HG02588 (cell line): ENCODE measurements around the gene TWNK.

Source experiments
- ATAC-seq: cut with Tn5 transposase; IDR thresholded peaks from one replicate; pipeline ENCODE4 v1.9.1; 2021; ENCODE audit warnings: mild to moderate bottlenecking, moderate library complexity; ENCODE audit not compliant: unreplicated experiment

TWNK gene

DNA sequence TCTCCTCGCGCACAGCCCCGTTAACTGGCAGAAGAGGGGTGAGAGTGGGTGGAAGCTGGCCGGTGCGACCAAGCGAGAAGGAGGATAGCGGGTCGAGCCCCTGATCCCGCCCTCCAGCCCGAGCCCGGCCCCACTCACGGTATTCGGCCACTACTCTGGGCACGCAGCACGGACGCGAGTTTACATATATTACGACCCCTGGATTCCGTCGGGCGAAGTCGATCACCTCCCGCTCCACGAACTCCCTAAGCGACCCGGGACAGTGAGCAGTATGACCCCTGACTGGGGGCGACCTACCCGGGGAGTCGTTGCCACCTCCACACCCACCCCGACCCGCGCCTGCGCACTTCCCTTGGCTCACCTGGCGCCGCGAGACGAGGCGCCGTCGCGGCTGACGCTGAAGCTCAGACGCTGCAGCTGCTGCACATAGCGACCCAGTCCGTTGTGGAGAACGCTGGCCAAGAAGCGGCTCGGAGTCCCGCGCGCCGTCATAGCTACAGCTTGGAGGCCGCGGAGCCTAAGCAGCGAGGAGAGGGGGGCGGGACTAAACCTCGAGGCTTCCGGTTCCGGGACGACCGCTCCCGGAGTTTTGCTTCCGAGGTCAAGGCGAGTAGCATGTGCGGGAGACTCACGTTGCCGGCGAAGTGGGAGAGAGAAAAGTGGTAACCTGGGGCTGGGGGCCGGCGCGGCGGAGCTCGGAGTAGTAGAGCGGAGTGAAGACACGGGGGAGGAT, at the start of gene TWNK, which contains the start of gene MRPL43:
Gene TWNK, plus strand, starts transcription at position 592 of the 733 bp plus-strand sequence. CDS start 668 bp downstream, outside the sequence.
Gene MRPL43, minus strand, starts transcription at position 546 of the 733 bp plus-strand sequence. Its CDS starts 54 bp downstream, at position 492.
- peak; percentile 74 for ATAC-seq

DNA sequence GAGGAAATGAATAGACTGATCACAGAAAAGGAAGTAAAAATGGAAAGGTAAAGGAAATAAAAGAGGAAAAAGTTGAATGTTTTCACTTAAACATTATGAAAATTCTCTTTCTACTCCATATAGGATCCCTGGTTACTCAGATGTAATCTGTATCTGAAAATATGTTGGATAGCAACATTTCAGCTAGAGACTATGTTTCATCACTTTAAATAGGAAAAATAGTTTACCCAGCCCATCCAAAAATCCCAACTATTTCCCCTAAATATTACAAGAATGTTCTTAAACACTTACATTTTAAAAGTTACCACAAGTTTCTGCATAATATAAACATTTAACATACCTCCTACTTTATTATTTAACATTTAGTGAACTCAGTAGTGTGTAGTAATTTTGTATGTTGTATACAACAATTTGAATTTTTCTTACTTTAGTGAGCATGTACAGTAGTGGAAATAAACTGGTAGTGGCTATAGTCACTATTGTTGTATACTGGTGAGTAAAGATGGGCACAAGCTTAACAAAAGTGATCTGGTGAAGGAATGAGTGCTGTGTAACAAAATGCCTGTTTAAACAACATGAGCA, 47.5 kb upstream of the TWNK start:
- no peak for ATAC-seq

DNA sequence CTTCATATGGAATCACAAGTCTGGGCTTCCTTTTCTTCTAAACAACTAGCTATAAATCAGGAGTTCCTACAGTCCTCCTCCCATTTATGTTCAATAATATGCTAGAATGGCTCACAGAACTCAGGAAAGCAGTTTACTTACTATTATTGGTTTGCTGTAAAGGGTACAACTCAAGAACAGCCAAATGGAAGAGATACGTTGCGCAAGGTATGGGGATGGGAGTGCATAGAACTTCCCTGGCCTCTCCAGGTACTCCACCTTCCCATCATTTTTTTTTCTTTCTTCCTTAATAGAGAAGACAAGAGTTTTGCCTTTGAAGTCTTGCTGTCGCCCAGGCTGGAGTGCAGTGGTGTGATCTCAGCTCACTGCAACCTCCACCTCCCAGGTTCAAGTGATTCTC, 45.1 kb upstream of the TWNK start:
- ATAC-seq, result no peak

DNA sequence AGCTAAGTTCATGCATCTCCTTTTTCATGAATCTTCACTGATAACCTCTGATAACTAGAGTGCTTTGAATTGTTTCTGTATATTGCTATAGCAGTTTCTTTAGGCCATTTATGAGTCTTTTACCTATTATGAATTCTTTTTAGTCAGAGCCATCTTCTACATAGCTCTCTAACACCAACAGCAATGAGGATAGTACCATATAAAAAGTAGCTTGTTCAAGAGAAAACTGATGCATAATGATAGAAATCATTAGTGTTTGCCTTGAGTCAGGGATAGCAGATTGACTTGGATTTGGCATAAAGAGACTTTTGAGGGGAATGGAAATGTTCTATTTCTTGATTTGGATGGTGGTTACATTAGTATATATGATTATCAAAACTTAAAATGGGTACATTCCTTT, 43.8 kb upstream of the TWNK start:
- no peak for ATAC-seq

DNA sequence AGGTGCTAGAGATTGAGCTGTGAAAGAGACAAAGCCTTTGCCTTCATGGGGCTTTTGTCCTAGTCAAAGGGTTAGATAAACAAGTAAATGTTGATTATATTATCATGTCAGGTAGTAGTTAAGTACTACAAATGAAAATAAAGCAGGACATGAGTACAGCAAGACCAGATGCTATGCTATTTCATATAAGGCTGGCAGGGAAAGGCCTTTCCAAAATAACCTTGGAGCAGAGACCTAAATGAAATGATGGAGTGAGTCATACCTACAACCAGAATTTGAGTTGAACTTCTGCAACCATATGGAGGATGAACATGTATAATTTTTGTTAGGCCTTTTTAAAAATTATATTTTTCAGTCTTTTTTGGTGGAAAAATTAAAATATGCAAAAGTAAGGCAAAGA, 41.6 kb upstream of the TWNK start:
- no peak for ATAC-seq

DNA sequence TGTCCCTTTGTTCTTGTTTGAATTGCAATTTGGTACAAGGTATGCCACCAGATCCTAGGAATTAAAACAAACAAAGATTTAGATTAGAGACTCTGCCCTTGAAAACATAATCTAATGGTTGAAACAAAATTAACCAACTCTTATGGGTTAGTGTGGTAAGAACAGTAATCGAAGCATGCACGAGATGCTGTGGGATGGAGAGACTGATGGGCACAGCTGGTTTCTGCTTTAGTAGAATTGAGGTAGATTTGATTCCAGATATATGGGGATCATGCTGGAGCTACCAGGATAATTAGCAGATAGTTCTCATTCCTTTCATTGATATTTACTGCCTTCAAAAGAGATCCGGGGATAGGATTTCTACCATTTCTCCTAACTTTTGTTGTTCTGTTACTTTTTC, 38.4 kb upstream of the TWNK start:
- ATAC-seq, result no peak

DNA sequence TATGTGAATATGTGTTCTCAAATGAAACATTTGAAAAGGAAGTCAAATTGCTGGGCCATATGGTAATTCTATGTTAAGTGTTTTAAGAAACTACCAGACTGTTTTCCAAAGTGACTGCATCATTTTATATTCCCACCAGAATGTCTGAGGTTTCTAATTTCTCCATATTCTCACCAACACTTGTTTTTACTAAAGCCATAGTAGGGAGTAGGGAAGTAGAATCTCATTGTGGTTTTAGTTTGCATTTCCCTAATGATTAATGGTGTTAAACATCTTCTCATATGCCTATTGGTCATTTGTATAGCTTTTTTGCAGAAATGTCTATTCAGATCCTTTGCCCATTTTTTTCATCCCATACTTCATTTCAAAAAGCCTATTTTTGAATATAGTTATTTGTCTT, 27.1 kb upstream of the TWNK start:
- no peak for ATAC-seq

DNA sequence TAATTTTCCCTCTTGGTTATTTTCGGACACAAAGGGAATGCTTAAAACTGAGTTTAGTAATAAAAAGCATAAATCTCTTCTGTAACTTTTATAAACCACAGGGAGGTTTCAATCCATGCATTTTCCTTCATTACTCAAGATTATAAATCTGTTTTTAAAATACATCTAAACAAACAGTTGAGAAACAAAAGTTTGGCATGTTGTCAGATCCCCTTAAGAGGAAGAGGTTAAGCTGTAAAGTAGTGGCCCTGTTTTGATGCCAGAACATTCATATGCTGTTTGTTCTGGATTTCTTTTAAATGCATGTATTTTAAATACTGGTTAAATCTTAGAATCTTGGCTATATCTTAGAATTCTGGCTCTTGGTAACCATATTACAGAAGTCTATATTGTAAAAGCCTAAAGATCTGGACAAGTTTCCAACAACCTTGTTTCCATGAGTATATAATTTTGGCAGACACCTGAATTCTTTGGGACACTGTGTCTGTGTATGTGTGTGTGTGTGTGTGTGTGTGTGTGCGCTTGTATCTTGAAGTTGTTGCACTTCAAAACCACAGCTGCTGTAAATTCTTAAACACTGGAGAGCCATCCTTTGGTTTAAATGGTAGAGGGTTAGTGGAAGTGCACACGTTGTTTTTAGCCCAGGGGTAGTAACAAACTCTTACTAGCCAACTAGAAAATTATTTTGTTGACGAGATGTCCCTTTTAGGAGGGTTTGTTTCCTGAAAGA, 24.8 kb upstream of the TWNK start:
- no peak for ATAC-seq

DNA sequence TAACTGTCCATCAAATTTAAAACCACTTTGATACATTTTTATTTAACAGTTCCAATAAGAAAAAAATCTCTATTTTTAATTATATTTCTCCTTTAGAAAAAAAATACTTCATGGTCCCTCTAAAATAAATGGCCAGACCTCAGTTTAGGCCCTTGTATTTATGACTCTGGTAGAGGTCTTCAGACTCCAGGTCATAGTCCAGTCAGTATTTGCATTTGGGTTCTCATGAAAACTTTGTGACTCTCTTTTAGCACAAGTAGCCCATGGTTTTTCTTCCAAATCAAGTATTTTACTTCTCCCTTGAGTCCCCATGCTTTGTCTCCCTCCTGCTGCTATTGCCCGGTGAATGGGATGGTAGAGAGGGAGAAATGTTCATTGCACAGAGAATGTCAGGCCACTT, 23.5 kb upstream of the TWNK start:
- ATAC-seq, result no peak

DNA sequence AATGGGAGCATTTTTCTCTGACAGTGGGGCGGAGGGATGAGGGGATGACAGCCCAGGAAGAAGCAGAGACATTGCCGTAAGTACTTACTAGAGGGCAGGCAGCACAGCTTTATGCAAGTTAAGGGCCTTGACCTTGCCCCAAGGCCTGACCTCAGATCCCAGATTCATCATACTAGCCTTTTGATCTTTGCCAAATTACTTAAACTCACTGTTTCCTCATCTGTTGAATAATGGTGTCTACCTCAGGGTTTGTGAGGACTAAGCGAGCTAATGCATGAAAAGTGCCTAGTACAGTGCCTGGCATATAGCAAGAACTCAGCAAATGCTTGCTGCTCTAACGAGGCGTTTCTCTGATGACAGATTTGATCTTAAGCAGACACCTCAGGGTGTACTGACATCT, 21.5 kb upstream of the TWNK start:
- ATAC-seq, result no peak

DNA sequence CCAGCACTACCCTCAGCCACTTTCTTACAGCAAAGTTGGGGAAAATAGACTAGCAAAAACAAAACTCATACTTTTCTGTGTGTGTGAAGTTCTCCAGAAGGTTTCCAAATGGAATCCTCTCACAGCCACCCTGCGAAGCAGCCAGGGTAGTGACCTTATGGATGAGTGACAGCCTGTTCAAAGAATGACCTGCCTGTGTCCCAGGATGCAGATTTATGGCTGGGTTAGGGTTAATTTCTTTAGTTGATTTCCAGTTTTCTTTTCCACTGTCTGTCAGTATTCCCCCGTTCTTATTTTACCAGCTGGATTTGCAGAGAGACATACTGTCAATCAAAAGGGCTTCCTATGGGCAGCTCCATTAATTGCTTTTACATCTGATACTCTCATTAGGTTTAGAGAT, 20.5 kb upstream of the TWNK start:
- ATAC-seq, result no peak

DNA sequence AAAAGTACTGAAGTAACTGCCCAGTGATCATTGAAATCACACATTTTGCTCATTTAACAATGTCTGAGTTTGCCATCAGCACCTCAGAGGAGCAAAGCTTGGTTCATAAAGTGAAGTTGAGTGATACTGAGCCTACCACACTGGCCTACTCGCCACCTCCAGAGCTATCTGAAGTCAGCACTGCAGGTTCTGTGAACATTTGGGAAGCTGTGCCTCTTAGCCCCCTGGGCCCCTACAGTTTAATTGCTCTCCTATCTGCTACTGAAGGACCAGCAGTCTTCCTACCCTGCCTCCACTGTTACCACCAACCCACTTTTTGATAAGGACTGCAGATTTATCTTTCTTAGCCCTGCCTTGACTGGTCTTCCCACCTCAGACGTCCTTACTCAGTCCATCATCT, 20.0 kb upstream of the TWNK start:
- ATAC-seq, result no peak

DNA sequence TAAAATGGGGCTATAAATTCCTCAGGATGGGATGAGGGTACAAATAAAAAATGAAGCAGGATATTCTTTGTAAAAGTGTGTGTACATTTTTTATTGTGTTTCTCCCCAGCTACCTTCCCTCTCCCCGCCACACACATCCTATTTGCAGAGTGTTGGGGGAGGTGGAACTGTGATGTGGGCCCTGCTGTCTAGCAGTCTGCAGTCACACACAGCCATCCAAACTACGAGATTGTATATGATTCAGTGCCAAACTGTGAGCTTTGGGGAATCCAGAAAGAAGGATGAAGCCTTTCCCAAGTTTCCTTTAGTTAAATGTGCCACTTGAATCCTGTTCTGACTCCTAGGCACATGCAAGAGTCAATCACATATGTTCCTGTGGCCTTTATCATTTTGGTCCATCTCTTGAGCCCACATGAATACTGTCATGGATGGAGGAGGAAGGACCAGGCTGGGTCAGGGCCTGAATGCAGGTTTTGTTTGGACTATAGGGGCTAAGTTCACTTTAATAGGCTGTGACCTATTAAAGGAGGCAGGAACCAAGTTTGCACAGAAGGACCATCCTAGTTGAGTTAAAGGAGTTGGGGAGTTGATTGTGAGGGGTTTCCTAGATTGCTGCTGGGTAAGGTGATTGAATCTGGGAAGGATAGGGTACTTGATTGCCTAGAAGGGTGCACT, 19.1 kb upstream of the TWNK start:
- ATAC-seq, result no peak

DNA sequence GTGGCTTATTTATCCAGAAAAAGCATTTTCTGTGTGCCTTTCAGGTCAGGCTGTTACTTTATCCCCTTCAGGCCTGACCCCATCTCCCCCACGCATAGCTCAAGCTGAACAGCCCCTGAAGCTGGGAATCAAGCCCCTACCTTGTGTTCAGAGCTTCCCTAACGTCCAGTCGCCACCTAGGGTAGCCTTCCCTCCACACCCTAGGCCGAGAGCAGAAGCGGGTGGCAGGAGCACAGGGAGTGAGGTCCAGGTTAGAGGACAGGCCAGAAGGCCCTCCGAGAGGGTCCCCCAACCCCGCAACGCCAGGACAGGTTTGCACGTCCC, 18.5 kb upstream of the TWNK start:
- no peak for ATAC-seq

DNA sequence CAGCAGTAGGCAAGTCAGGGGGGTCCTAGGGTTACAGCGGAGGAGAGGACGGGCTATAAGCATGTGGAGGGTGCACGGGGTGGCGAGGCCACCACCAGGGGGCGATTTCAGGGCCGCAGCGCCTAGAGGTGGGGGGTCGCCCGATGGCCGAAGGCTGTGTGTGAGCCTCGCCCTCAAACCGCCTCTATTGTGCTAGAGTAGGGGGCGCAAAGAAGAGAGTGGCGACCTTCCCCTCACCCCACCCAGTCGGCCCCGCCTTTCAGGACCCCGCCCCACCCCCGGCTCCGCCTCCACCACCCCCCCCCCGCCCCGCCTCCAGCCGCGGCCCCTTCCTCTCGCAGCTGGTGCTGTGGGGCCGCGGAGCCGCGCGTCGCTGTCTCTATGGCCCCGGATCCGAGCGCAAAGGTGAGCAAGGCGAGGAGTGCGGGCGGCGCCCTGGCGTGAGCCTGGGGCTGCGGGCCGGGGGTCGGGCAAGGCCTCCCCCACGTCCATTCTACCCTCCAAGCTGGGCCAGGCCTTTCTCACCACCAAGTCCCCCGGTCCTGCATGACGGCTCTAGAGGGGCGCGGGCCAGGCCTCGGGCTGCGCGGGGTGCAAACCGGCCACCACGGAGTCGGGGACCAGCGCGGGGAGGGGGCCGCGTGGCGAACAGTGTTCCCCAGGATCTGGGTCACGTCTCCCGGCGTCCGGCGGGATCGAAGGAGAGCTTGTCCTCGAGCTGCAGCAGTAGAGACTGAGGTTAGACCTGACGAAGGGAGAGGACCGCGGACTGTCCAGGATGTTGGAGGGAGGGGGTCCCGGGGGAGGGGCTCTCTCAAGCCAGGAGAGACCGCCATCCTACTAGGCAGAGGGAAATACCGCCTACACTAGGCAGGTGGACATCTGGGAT, 17.9 kb upstream of the TWNK start, which contains the start of gene SEMA4G:
Gene SEMA4G, plus strand, starts transcription at position 318 of the 889 bp plus-strand sequence. CDS start 3,409 bp downstream, outside the sequence.
- ATAC-seq, result no peak

DNA sequence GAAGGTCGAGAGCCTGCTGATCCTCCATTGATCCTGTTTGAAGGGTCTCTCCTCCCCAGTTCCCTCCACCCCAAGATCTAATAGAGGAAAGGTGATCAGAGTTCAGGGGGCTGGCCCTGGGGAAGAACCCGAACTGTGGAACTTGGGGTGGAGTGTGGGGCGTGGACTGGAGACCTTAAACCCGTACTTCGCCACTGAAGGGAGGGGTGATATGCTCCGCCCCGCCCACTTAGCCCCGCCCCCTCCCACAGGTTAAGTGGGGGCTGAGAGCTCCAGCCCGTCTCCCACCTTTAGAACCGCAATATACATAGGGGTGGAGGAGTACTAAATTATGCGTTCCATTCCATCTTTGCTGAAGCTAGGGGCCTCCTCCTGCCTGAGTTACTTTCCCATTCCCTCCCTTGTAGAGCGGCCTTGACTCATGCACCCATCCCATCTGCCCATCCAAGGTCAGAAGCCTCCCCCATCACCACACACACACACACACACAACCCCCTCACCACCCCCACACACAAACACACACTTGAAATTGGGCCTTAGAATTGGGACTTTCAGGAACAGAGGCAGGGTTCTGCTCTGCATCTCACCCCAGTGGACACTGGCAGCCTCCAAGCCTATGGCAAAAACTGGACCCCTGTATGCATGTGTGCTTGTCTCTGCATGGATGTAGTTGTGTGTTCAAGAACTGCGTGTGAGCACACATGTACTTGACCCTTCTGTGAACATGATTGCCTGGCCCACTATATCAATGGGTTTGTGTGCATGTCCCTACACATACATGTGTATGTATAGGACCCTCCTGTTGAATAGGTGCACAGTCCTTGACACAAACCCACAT, 17.0 kb upstream of the TWNK start:
- ATAC-seq, result no peak

DNA sequence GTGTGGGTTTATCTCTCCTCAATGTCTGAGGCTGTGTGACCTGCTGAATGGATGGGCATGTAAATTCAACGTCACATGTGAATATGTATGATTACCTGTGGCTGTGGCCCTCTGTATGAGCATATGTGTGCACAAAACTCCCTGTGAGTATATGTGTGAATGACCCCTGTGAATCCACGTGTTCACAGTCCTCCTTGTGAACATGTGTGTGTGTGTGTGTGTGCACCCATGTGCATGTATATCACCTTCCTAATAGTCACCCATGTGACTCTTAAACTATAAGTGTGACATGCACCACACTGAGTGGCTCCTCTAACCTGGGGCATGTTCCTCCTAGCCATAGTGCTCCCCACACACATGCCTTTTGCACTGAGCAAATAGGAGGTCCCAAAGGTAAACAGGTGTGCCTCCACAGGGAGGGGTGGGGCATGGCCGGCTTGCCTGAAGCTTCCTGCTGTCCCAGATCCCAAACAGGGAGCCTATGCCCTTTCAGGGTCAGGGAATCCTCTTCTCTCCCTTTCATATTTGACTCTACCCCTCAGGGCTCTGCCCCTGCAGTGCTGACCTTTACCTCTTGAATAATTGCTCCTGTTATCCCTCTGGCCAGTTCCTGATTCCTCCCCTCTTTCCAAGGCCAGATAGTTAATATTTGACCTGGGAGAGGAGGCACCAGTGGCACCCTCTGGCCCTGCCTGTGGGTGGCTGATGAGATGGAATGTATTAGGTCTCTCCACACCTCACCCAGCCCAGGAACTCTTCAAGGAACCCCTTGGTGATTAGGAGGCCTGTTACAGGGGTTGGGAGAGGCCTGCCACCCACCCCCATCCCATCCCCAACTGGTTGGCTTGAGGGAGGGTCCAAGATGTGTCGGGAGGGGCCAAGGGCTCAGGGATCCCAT, 16.2 kb upstream of the TWNK start:
- no peak for ATAC-seq

DNA sequence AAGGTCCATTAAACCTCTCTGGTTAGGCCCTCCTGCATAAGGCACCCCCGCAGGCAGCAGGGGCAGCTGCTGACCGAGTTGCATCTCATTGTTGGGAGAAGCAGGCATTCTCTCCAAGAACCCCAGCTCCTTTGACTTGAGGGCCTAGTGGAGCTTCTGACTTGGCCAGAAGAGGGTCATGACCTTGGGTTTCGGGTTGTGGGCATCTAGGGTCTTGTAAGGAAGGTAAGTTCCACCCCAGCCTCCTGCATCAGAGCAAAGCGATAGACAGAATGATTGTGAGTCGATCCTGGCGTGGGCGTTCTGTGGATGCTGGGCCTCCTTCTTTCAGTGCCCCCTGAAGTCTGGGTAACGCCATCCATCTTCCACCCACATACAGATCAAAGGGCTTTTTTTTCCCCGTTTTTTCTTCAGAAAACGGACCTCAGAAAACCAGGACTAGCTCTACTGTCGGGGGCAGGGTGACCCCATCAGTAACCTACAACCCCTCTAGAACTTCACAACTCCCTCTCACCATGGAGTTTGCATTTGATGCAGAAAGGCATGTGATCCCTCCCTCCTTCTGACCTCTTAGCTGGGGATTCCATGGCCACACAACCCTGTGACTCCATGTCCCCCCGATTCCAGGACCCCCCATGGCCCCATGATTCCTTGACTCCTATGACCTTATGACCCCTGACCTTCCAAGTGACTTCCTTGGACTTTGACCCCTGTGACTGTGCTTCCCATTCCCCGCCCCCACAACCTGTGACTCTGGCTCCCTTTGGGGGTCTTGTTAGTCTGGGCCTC, 15.0 kb upstream of the TWNK start:
- ATAC-seq, result no peak
